GM12878 (cell line): ENCODE measurements around the gene GRIN2A. TPM values are rescaled to one million over a fixed set of nuclear protein-coding genes. Genes with fewer than 3 reads are reported as not detected.

Source experiments
- ATAC-seq: fragments of 200-7000 bp; cut with Tn5 transposase; 3 replicates; pipeline ENCODE4 v1.9.1; 2020; ENCODE audit warnings: mild to moderate bottlenecking, moderate library complexity
- BruUV-seq: library from RNA; stranded (reverse); fragments of 400-500 nt; replicated peaks from 2 replicates; lab custom pipeline; 2021; lab: Mats Ljungman, UMichigan
- CTCF ChIA-PET: fragments of 300-600 bp; sonication (Branson Sonifier 250); formaldehyde crosslinking; extraction: SDS; loops from one replicate; lab custom pipeline; 2021; ENCODE audit warnings: inconsistent platforms; lab: Yijun Ruan, JAX
- POLR2A ChIA-PET: fragments of 350-600 bp; formaldehyde crosslinking; extraction: SDS; loops from one replicate; lab custom pipeline; 2021; ENCODE audit warnings: inconsistent platforms; lab: Charles Lee
- RAD21 ChIA-PET: fragments of 300-600 bp; sonication (Branson Sonifier 250); formaldehyde crosslinking; loops from one replicate; lab custom pipeline; 2023; ENCODE audit warnings: antibody characterized with exemption; ENCODE audit not compliant: unreplicated experiment; lab: Charles Lee
- SMC1A ChIA-PET: fragments of 300-600 bp; sonication (Branson Sonifier 250); formaldehyde crosslinking; loops from one replicate; lab custom pipeline; 2023; ENCODE audit not compliant: unreplicated experiment, uncharacterized antibody; lab: Charles Lee
- DNase-seq: peaks from one replicate; pipeline ENCODE4 v3.0.0-alpha.2; 2011; ENCODE audit warnings: low read depth, low spot score
- FAIRE-seq: peaks from 3 replicates; lab custom pipeline; 2011; peaks lifted over from hg19 to GRCh38; lab: Jason Lieb, UNC
- H2AFZ ChIP-seq: 2 replicates; pipeline ENCODE4 v1.6.0; 2011; ENCODE audit warnings: low read depth, low read length, control low read depth; ENCODE audit not compliant: control insufficient read depth
- H3K27ac ChIP-seq: 2 replicates; pipeline ENCODE4 v1.5.1; 2011; ENCODE audit warnings: control low read depth; ENCODE audit not compliant: control insufficient read depth, insufficient read depth
- H3K27me3 ChIP-seq, 2 experiments: replicated peaks in 1 of 2; 2 replicates each; pipeline versions ENCODE4 v1.6.0 to v1.6.1; 2011; ENCODE audit warnings: low read length in 1 of 2; ENCODE audit not compliant: control insufficient read depth in 2 of 2, insufficient read depth in 2 of 2
- H3K36me3 ChIP-seq, 2 experiments: 2 replicates each; pipeline ENCODE4 v1.5.1; 2011; ENCODE audit warnings: low read length in 1 of 2; ENCODE audit not compliant: control insufficient read depth in 2 of 2, insufficient read depth in 2 of 2
- H3K4me1 ChIP-seq: 2 replicates; pipeline ENCODE4 v1.6.1; 2011; ENCODE audit warnings: mild to moderate bottlenecking, low read length, moderate library complexity, mixed read lengths; ENCODE audit not compliant: control insufficient read depth, insufficient read depth
- H3K4me2 ChIP-seq: 2 replicates; pipeline ENCODE4 v1.6.0; 2011; ENCODE audit warnings: control low read depth; ENCODE audit not compliant: control insufficient read depth, insufficient read depth
- H3K4me3 ChIP-seq: fragments of 200-600 bp; sonication (generic); 2 replicates; pipeline ENCODE4 v1.5.1; 2016
- H3K79me2 ChIP-seq: 2 replicates; pipeline ENCODE4 v1.6.0; 2011; ENCODE audit warnings: low read length; ENCODE audit not compliant: control insufficient read depth, insufficient read depth
- H3K9ac ChIP-seq: 2 replicates; pipeline ENCODE4 v1.8.0; 2011; ENCODE audit warnings: low read length, control low read depth, mixed read lengths; ENCODE audit not compliant: control insufficient read depth, insufficient read depth
- H3K9me3 ChIP-seq: replicated peaks from 3 replicates; pipeline ENCODE4 v1.5.1; 2011; ENCODE audit warnings: mild to moderate bottlenecking, low read length; ENCODE audit not compliant: control insufficient read depth, insufficient read depth
- H4K20me1 ChIP-seq: 2 replicates; pipeline ENCODE4 v1.6.0; 2011; ENCODE audit not compliant: control insufficient read depth, insufficient read depth
- BMI1 ChIP-seq: fragments of 450-650 bp; IDR thresholded peaks from 2 replicates; pipeline ENCODE4 v1.6.1; 2016; ENCODE audit warnings: mild to moderate bottlenecking, moderate library complexity, borderline replicate concordance
- CREM ChIP-seq: IDR thresholded peaks from 2 replicates; pipeline ENCODE4 v1.6.1; 2014; ENCODE audit warnings: antibody characterized with exemption, low read depth
- HCFC1 ChIP-seq: fragments of 150-350 bp; IDR thresholded peaks from 2 replicates; pipeline ENCODE4 v1.6.1; 2014; ENCODE audit warnings: low read length
- MEF2B ChIP-seq: fragments of 450-650 bp; IDR thresholded peaks from 2 replicates; pipeline ENCODE4 v1.6.1; 2018; ENCODE audit warnings: mild to moderate bottlenecking, moderate library complexity; ENCODE audit not compliant: partially characterized antibody, poor library complexity, severe bottlenecking
- NFYA ChIP-seq: IDR thresholded peaks from 2 replicates; pipeline ENCODE4 v1.6.1; 2011; ENCODE audit warnings: low read depth, mild to moderate bottlenecking, low read length, improper control_type of control experiment, borderline replicate concordance
- SIN3A ChIP-seq: IDR thresholded peaks from 2 replicates; pipeline ENCODE4 v1.6.1; 2012; ENCODE audit warnings: low read depth, low read length, improper control_type of control experiment
- SP1 ChIP-seq: IDR thresholded peaks from one replicate; pipeline ENCODE4 v1.6.1; 2011; ENCODE audit warnings: low read depth, low read length
- STAT3 ChIP-seq: IDR thresholded peaks from 2 replicates; pipeline ENCODE4 v1.6.1; 2011; ENCODE audit warnings: low read depth, low read length, improper control_type of control experiment
- TCF3 ChIP-seq: IDR thresholded peaks from 2 replicates; pipeline ENCODE4 v1.6.1; 2012; ENCODE audit warnings: low read depth, mild to moderate bottlenecking, low read length, borderline replicate concordance; ENCODE audit not compliant: insufficient read depth
- TCF7 ChIP-seq: IDR thresholded peaks from 2 replicates; pipeline ENCODE4 v1.6.1; 2014; ENCODE audit warnings: antibody characterized with exemption, borderline replicate concordance
- WGBS: methylation state at CpG from one replicate; pipeline ENCODE4 v1.1.6; 2016; ENCODE audit warnings: low lambda C conversion rate; ENCODE audit not compliant: insufficient replicate concordance, insufficient coverage; ENCODE audit errors: missing lambda C conversion rate; 5-methylcytosine and 5-hydroxymethylcytosine counted together
- in situ Hi-C: fragments of 300-500 bp; cut with MboI; formaldehyde crosslinking; loops from 9 replicates; pipeline ENCODE4 v1.14.3; 2018; ENCODE audit warnings: mixed read lengths
- intact Hi-C: fragments of 100-400 bp; cut with micrococcal nuclease; formaldehyde crosslinking; loops from one replicate; pipeline ENCODE4 v1.14.2; 2022; ENCODE audit not compliant: unreplicated experiment
- polyA plus RNA-seq, 11 experiments: library from polyadenylated mRNA; depleted of rRNA in 4 of 11; unstranded in 6 of 11; stranded (reverse) in 5 of 11; fragments of >200 nt; fragmentation: Nextera tagmentation in 4 of 11; fragmentation: Illumina TruSeq in 1 of 11; extraction: Ambion mirVana in 4 of 11; extraction: Trizol in 1 of 11; gene quantifications; 1 replicate in 1 of 11; 2 replicates in 10 of 11; pipeline versions ENCODE4 v1.2.1 to v1.2.3, GENCODE V29; 2011 to 2016; ENCODE audit warnings: inconsistent platforms in 2 of 11, missing spikeins in 2 of 11, low read depth in 1 of 11
- total RNA-seq, 4 experiments: library from RNA; depleted of rRNA in 3 of 4; stranded (reverse); fragments of >200 nt in 3 of 4; fragmentation: Illumina TruSeq in 1 of 4; extraction: Trizol in 1 of 4; gene quantifications; 2 replicates each; pipeline versions ENCODE4 v1.2.1 to v1.2.3, GENCODE V29; 2013 to 2021
- TF ChIP-seq, protein P1 (sequence below): IDR thresholded peaks from 2 replicates; pipeline ENCODE4 v1.6.1; 2012; ENCODE audit warnings: mild to moderate bottlenecking, low read depth, low read length
- TF ChIP-seq, protein P2 (sequence below): IDR thresholded peaks from 2 replicates; pipeline ENCODE4 v1.6.1; 2011; ENCODE audit warnings: low read depth, low read length, improper control_type of control experiment, borderline replicate concordance
- TF ChIP-seq, protein P3 (sequence below): IDR thresholded peaks from 2 replicates; pipeline ENCODE4 v1.6.1; 2012; ENCODE audit warnings: low read length, inconsistent platforms

The GRIN2A gene
- total and polyA plus RNA-seq, 10 of the 15 experiments (the other 5 are each of a cell fraction or from before 2014, with no cell fraction given), result 2.4 to 13.3 (median 7.3) TPM

DNA sequence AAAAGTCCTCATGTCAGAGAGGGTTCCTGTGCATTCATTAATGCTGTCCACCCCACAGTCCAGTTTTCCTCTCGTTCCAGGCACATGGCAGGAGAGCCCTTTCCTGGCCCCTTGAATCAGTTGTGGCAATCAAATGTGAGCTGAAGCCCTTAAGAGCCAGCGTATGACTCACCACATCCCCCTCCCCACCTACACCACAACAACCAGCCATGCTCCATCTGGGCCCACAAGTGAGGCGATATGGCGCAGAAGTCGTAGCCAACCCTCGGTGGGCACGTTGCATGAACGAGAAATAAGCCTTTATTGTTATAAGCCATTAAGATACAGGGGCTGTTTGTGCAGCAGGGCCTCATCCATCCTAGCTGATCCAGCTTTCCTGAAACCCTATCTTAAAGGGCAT, 28.2 kb downstream of the GRIN2A start (continued):
- TF ChIP-seq STAT3, result no peak

DNA sequence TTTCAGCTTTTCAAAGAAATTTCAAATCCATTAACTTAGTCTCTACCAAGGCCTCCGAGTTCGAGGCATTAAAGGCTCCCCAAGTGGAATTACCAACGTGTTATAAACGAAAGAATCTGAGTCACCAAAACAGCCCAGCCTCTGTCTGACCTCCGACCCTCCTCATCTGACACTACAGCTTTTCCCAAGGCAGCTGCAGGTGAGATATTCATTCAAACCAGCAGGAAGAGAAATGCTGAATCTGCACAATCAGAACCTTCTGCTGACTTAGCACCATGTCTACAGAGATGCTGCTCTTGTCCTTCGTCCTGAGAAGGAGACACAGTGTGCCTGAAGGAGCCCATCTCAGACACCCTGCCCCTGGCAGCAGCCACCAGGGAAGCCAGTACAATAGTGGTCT, 30.5 kb downstream of the GRIN2A start:
- no peak overlapping the region for H3K9ac ChIP-seq
- 0 out of 4 replicates have a peak, but pooled peaks cover 0 to 2% of the 10 kb centered on the region in 2 experiments for H3K27me3 ChIP-seq
- BruUV-seq, result no TSS peak
- no peak for DNase-seq
- ChIA-PET CTCF (no interaction called here), RAD21 (no interaction called here), POLR2A (interaction anchor here (1.0 kb wide), 1 partner anchor 56 kb away, joined by 3 read pairs; no protein-coding TSS in a partner anchor), SMC1A (interaction anchor here (1.4 to 1.7 kb wide), 2 partner anchors 10 to 16 kb away, joined by 4 to 7 read pairs; no protein-coding TSS in a partner anchor)
- H4K20me1 ChIP-seq, result no peaks in the 10 kb centered on the region; the same call in 1 of the 2 replicates
- H3K9me3 ChIP-seq, result no peaks in the 10 kb centered on the region
- H3K4me1 ChIP-seq, result no peaks in the 10 kb centered on the region
- no peaks in the 10 kb centered on the region for H3K36me3 ChIP-seq
- H3K27ac ChIP-seq, result no peak overlapping the region
- H3K79me2 ChIP-seq, result no peaks in the 10 kb centered on the region
- no peak for ATAC-seq
- H2AFZ ChIP-seq, result no peak overlapping the region
- in situ Hi-C loops (no loop called here), intact Hi-C loops (no loop called here)
- no peak for FAIRE-seq
- H3K4me2 ChIP-seq, result no peak overlapping the region
- under 1% methylated on average over 6 of the region's 6 CpGs for WGBS
- H3K4me3 ChIP-seq, result no peak overlapping the region
- TF ChIP-seq, protein P1, sequence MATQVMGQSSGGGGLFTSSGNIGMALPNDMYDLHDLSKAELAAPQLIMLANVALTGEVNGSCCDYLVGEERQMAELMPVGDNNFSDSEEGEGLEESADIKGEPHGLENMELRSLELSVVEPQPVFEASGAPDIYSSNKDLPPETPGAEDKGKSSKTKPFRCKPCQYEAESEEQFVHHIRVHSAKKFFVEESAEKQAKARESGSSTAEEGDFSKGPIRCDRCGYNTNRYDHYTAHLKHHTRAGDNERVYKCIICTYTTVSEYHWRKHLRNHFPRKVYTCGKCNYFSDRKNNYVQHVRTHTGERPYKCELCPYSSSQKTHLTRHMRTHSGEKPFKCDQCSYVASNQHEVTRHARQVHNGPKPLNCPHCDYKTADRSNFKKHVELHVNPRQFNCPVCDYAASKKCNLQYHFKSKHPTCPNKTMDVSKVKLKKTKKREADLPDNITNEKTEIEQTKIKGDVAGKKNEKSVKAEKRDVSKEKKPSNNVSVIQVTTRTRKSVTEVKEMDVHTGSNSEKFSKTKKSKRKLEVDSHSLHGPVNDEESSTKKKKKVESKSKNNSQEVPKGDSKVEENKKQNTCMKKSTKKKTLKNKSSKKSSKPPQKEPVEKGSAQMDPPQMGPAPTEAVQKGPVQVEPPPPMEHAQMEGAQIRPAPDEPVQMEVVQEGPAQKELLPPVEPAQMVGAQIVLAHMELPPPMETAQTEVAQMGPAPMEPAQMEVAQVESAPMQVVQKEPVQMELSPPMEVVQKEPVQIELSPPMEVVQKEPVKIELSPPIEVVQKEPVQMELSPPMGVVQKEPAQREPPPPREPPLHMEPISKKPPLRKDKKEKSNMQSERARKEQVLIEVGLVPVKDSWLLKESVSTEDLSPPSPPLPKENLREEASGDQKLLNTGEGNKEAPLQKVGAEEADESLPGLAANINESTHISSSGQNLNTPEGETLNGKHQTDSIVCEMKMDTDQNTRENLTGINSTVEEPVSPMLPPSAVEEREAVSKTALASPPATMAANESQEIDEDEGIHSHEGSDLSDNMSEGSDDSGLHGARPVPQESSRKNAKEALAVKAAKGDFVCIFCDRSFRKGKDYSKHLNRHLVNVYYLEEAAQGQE, result no peak
- TF ChIP-seq SIN3A (no peak), MEF2B (no peak), NFYA (no peak), TCF7 (no peak), SP1 (no peak), HCFC1 (no peak), BMI1 (no peak), CREM (no peak), TCF3 (no peak)
- TF ChIP-seq, protein P2, sequence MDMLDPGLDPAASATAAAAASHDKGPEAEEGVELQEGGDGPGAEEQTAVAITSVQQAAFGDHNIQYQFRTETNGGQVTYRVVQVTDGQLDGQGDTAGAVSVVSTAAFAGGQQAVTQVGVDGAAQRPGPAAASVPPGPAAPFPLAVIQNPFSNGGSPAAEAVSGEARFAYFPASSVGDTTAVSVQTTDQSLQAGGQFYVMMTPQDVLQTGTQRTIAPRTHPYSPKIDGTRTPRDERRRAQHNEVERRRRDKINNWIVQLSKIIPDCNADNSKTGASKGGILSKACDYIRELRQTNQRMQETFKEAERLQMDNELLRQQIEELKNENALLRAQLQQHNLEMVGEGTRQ, result no peak
- TF ChIP-seq, protein P3, sequence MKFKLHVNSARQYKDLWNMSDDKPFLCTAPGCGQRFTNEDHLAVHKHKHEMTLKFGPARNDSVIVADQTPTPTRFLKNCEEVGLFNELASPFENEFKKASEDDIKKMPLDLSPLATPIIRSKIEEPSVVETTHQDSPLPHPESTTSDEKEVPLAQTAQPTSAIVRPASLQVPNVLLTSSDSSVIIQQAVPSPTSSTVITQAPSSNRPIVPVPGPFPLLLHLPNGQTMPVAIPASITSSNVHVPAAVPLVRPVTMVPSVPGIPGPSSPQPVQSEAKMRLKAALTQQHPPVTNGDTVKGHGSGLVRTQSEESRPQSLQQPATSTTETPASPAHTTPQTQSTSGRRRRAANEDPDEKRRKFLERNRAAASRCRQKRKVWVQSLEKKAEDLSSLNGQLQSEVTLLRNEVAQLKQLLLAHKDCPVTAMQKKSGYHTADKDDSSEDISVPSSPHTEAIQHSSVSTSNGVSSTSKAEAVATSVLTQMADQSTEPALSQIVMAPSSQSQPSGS, result no peak
